Stimulated activated CD8-positive, alpha-beta memory T cell treated with anti-CD3 and anti-CD28 coated beads, Interleukin-7, amount 100 ng/mL, for 24 hours (primary cell): ENCODE measurements around the gene ASB4.

Experiments used
- DNase-seq: peaks from one replicate; pipeline ENCODE4 v3.0.0-alpha.2; 2020; ENCODE audit warnings: low read depth

The ASB4 gene

DNA sequence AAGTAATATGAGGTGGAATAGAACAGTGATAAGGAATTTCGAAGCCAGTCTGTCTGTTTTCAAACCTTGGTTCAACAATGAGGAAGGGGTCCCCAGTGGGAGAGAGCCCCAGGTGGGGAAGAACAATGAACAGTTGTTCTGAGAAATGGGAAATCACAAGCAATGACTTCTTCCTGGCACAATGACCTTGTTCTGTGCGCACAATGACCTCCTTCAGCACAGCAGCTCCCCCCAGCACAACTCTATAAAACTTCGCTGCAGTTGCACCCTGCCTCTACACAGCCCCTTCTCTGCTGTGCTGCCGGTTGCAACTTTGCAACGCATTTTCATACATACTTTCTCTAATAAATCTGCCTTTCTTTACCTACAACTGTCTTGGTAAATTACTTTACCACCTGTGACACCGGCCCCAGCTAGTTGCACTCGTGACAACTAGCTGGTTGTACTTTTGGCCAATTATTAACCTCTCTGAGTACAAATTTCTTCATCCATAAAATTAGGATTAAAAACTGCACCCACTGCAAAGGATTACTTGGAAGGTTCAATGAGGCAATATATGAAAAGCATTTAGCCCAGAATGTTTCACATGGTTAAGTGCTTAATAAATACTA, 40.5 kb downstream of the ASB4 start:
- no peak for DNase-seq

GRCh38 chr7:95527033-95527775, 41.5 kb downstream of the ASB4 start:
- DNase-seq: no peak

DNA sequence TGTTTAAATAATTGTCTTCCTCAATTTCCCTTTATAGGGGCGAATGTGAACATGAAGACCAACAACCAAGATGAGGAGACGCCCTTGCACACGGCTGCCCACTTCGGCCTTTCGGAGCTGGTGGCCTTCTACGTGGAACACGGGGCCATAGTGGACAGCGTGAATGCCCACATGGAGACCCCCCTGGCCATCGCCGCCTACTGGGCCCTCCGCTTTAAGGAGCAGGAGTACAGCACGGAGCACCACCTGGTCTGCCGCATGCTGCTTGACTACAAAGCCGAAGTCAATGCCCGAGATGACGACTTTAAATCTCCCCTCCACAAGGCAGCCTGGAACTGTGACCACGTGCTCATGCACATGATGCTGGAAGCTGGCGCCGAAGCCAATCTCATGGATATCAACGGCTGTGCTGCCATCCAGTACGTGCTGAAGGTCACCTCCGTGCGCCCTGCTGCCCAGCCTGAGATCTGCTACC, 42.1 kb downstream of the ASB4 start:
- DNase-seq: no peak

GRCh38 chr7:95529701-95530100, 44.0 kb downstream of the ASB4 start:
- DNase-seq: no peak

GRCh38 chr7:95530881-95531280, 45.1 kb downstream of the ASB4 start:
- DNase-seq: no peak

- no peak for DNase-seq
Observed at GRCh38 chr7:95531605-95532219, 46.0 kb downstream of the ASB4 start.

- DNase-seq: no peak
Observed at GRCh38 chr7:95534796-95535195, 49.1 kb downstream of the ASB4 start.

- no peak for DNase-seq
Observed at GRCh38 chr7:95535662-95536061, 49.9 kb downstream of the ASB4 start.

DNA sequence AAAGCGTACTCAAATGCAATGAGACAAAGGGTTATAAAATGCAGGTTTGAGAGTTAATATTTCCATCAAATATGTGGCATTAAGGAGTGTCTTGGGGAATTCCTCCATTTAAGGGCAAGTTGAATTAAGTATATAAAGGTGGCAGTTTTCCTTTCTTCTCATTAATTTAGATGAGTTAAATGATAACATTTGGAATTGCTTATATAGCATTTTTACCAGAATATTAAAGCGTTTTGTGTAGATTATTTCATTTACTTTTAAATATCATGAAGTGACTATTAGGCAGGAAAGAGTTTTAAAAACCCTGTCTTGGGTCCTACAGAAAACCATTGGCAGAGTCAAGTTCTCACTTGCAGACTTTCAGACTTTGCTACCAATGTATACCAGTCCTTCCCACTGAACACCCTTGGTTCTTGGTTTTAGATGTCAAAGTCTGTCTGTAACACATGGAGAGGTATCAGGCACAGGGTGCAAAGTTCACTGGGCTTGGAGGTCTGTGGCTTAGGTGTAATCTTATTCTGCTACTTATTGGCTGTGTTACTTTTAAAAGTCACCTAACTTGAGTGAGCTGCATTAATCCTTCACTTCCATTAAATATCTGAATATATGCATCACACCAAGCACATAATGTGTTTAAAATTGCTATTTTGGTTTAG, 51.0 kb downstream of the ASB4 start:
- no peak for DNase-seq

DNA sequence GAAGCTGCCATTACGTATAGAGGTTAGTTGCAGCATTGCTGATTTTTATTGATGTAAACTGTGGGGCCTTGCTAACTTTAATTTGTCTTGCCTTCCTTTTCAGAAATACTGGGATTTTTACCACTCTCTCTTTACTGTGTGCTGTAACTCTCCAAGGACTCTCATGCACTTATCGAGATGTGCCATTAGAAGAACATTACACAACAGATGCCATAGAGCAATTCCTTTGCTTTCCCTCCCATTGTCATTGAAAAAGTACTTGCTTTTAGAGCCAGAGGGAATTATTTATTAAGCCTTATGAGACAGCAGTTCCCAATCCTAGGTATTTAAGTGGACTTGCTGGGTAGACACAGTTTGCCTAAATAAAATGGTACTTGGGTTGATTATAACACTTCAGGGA, 51.7 kb downstream of the ASB4 start:
- no peak for DNase-seq

DNA sequence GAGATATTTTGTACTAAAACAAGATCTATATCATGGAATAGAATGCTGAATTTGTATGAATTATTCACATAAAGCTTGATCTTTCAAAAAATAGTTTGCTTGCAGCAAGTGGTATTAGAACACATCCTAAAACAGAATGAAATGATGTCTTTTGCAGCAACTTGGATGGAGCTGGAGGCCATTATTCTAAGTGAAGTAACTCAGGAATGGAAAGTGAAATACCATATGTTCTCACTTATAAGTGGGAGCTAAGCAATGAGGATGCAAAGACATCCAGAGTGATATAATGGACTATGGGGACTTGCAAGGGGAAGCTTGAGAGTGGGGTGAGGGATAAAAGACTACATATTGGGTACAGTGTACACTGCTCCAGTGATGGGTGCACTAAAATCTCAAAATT, 53.7 kb downstream of the ASB4 start:
- DNase-seq: no peak

- DNase-seq: no peak
Observed at GRCh38 chr7:95540366-95540765, 54.6 kb downstream of the ASB4 start.

GRCh38 chr7:95543312-95543711, 57.6 kb downstream of the ASB4 start:
- DNase-seq: no peak

DNA sequence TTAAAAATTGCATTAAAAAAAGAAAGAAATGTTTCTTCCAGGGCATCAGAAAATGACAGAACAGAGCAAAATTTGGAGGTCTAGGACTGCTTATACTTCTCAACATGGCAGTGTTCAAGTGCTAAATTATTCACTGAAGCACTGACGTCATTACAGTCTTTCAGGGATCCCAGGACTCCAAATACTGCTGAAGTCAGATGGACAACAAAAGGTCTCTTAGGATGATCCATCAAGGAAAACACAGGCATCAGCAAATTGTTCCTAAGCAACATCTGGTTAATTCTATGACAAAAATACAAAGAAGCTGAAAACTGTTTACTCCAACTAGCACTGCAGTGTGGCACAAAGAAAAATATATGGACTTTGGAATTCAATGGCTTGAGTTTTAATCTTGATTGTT, 58.4 kb downstream of the ASB4 start:
- DNase-seq: no peak

GRCh38 chr7:95545007-95545615, 59.4 kb downstream of the ASB4 start:
- no peak for DNase-seq

DNA sequence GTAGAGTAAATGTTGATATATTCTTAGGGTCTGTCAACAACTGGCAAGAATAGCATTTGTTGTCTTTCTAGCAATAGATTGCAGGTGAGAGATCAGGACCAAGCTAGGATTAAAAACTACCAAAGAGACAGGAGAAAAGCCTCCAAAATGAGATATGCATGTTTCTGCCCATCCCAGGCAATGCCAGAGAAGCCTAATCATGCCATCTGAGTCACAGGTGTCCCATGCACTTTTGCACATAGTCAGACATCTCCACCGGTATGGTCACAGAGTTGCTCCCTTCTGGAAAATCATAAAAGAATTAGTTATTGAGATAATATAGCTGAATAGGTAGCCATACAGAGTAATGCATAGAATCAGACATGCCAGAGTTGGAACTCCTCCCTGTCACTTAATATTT, 59.9 kb downstream of the ASB4 start:
- no peak for DNase-seq

- DNase-seq: no peak
Observed at GRCh38 chr7:95546647-95547046, 60.9 kb downstream of the ASB4 start.

GRCh38 chr7:95547361-95548348, 61.9 kb downstream of the ASB4 start:
- no peak for DNase-seq

- DNase-seq: no peak
Observed at GRCh38 chr7:95549818-95550529, 64.2 kb downstream of the ASB4 start.

DNA sequence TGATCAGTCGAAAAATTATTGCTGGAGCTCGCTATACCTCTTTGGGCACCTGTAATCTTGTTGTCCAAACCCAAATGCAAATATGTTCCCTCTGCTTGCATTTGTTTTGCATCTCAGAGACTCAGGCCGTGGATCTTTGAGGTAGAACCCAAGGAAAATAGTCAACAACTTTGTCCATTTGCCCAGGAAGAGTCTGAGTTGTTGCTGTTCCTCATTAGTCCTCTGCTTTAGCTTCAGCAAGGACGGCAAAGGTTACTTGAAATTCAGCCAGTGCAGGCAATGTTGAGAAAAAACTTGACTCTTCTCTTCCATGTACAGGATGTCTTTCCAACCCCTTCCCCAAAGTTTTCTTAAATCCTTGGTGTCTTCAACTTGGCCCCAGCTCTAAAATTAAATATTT, 64.8 kb downstream of the ASB4 start:
- DNase-seq: no peak
